GM12892 (cell line): Measurements from ENCODE around the gene SCN7A.

ENCODE experiments used
- DNase-seq: peaks from one replicate; pipeline ENCODE4 v3.0.0; 2011; ENCODE audit not compliant: insufficient read length
- FAIRE-seq: peaks from 2 replicates; lab custom pipeline; 2011; peaks lifted over from hg19 to GRCh38; lab: Jason Lieb, UNC
- POLR2A ChIP-seq: IDR thresholded peaks from 2 replicates; pipeline ENCODE4 v1.6.1; 2011; ENCODE audit warnings: low read depth, low read length, control low read depth
- POLR2AphosphoS5 ChIP-seq: IDR thresholded peaks from 2 replicates; pipeline ENCODE4 v1.6.1; 2011; ENCODE audit warnings: low read depth, low read length, control low read depth
- TAF1 ChIP-seq: IDR thresholded peaks from 2 replicates; pipeline ENCODE4 v1.6.1; 2011; ENCODE audit warnings: low read depth, mild to moderate bottlenecking, control low read depth, low read length, borderline replicate concordance

SCN7A gene

GRCh38 chr2:166384774-166385173 is 109.3 kb downstream of the SCN7A start:
- FAIRE-seq (no peak), DNase-seq (no peak)
- TF ChIP-seq POLR2A (no peak), TAF1 (no peak), POLR2AphosphoS5 (no peak)

GRCh38 chr2:166382448-166382847 is 111.6 kb downstream of the SCN7A start:
- DNase-seq (no peak), FAIRE-seq (no peak)
- no peak for TF ChIP-seq POLR2AphosphoS5
- no peak for TF ChIP-seq TAF1
- no peak for TF ChIP-seq POLR2A

- FAIRE-seq, result no peak
- TF ChIP-seq POLR2AphosphoS5, result no peak
- no peak for TF ChIP-seq TAF1
- no peak for TF ChIP-seq POLR2A
- DNase-seq, result no peak
These were observed 113.4 kb downstream of the SCN7A start for GRCh38 chr2:166380615-166381014.

GRCh38 chr2:166376873-166377272 is 117.2 kb downstream of the SCN7A start:
- no peak for FAIRE-seq
- DNase-seq, result no peak
- no peak for TF ChIP-seq TAF1

GRCh38 chr2:166376488-166376828 is 117.6 kb downstream of the SCN7A start:
- FAIRE-seq (no peak), DNase-seq (no peak)
- no peak for TF ChIP-seq POLR2A
- TF ChIP-seq TAF1, result no peak
- TF ChIP-seq POLR2AphosphoS5, result no peak

- FAIRE-seq (no peak), DNase-seq (no peak)
- TF ChIP-seq POLR2A (no peak), POLR2AphosphoS5 (no peak), TAF1 (no peak)
These were observed 118.1 kb downstream of the SCN7A start, which contains the start of gene SCN9A for GRCh38 chr2:166375736-166376487. Gene SCN9A (minus strand): TSS chr2:166375944. CDS start chr2:166311756, 64,188 bp downstream.

GRCh38 chr2:166375195-166375735 is 118.8 kb downstream of the SCN7A start:
- no peak for TF ChIP-seq TAF1
- no peak for TF ChIP-seq POLR2A
- no peak for TF ChIP-seq POLR2AphosphoS5
- no peak for FAIRE-seq
- no peak for DNase-seq

GRCh38 chr2:166373951-166374350 is 120.1 kb downstream of the SCN7A start:
- TF ChIP-seq POLR2AphosphoS5 (no peak), TAF1 (no peak), POLR2A (no peak)
- FAIRE-seq (no peak), DNase-seq (no peak)

GRCh38 chr2:166373539-166373938 is 120.5 kb downstream of the SCN7A start:
- DNase-seq (no peak), FAIRE-seq (no peak)
- TF ChIP-seq POLR2AphosphoS5 (no peak), POLR2A (no peak), TAF1 (no peak)

- no peak for TF ChIP-seq POLR2A
- no peak for TF ChIP-seq TAF1
- TF ChIP-seq POLR2AphosphoS5, result no peak
- no peak for DNase-seq
- no peak for FAIRE-seq
These were observed 120.9 kb downstream of the SCN7A start for GRCh38 chr2:166373105-166373504.

GRCh38 chr2:166372046-166372445 is 122.0 kb downstream of the SCN7A start:
- no peak for TF ChIP-seq POLR2AphosphoS5
- TF ChIP-seq POLR2A, result no peak
- TF ChIP-seq TAF1, result no peak
- DNase-seq, result no peak
- FAIRE-seq, result no peak

- FAIRE-seq (no peak), DNase-seq (no peak)
- TF ChIP-seq POLR2A, result no peak
These were observed 128.1 kb downstream of the SCN7A start for GRCh38 chr2:166365803-166366420.

GRCh38 chr2:166365239-166365638 is 128.8 kb downstream of the SCN7A start:
- TF ChIP-seq POLR2AphosphoS5 (no peak), POLR2A (no peak), TAF1 (no peak)
- no peak for DNase-seq
- no peak for FAIRE-seq
